ENCODE data around the gene WWOX.

DNA sequence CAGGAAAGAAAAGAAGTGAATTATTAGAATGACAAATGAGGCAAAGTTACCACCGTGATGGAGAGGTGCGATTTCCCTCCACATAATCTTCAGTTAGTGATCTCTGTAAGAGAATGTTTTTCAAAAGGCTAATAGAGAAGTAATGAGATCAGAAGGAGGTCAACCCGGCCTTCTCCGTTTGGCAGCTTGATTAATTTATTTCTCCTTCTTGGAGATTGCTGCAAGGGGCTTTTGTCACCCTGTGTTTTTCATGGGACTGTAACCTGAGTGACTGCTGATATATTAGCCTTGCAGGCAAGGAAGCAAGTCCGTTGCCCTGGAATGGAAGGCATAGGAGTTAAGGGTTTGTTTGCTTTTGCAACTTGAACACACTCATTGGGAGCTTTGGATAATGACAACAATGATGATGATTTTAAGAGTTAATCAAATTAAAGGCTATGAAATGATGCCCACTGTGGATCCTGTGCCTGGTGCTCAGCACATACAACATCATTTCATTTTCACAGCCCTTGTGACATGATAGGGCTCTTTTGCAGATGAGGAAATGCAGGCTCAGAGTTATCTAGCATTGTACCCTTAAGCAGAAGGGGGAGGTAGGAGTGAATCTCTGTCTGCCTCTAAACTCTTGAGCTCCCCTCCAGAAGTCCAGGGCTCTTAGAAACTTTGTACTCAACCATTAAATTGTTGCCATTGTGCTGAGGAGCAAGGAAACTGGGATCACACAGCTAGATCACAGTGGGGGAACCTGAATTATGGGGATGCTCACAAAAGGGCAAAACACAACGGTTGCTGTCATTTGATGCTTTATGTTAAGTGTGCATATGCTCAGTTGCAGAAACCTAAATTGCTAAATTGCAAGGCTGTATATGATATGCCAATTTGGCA is 226.3 kb downstream of the WWOX start:
- TF ChIP-seq CTCF (IDR thresholded peaks at IDR 0.05; ENCODE audit: control extremely low read depth in 1 of 3, insufficient read depth in 1 of 3, low read depth in 1 of 3, low read length in 3 of 3), result no peak
- no peak for TF ChIP-seq RAD21 (IDR thresholded peaks at IDR 0.05 in 1 of 2, conservative IDR thresholded peaks at IDR 0.05 in 1 of 2; ENCODE audit: low read depth in 2 of 2, low read length in 2 of 2)
- no peak for TF ChIP-seq ATF2 (IDR thresholded peaks at IDR 0.05; ENCODE audit: low read length)
- TF ChIP-seq RNF2 (IDR thresholded peaks at IDR 0.05; ENCODE audit: borderline replicate concordance, low read depth, low read length, missing control alignments, poor library complexity, severe bottlenecking), result no peak
- no peak for TF ChIP-seq EZH2 (IDR thresholded peaks at IDR 0.05; ENCODE audit: low read depth, low read length, severe bottlenecking)
- no peak for TF ChIP-seq MAX (IDR thresholded peaks at IDR 0.05)
- no peak for TF ChIP-seq CEBPB (IDR thresholded peaks at IDR 0.05; ENCODE audit: low read depth, low read length)
- no peak for TF ChIP-seq SIN3A (conservative IDR thresholded peaks at IDR 0.05 in 1 of 2, IDR thresholded peaks at IDR 0.05 in 1 of 2; ENCODE audit: low read depth in 1 of 2, low read length in 2 of 2)
- TF ChIP-seq MAFK (IDR thresholded peaks at IDR 0.05; ENCODE audit: low read depth, low read length), result no peak
- TF ChIP-seq SP1 (IDR thresholded peaks at IDR 0.05; ENCODE audit: low read depth, low read length), result no peak
- TF ChIP-seq EGR1 (IDR thresholded peaks at IDR 0.05; ENCODE audit: borderline replicate concordance, low read depth, low read length), result no peak
- TF ChIP-seq BRCA1 (IDR thresholded peaks at IDR 0.05; ENCODE audit: low read depth, low read length), result no peak

Data from H1 (cell line).